DOHH2 (cell line): ENCODE results near the gene MOB2.

Experiments used
- EZH2phosphoT487 ChIP-seq: fragments of 200-600 bp; sonication (generic); IDR thresholded peaks from 2 replicates; pipeline ENCODE4 v1.6.1; 2017; ENCODE audit warnings: borderline replicate concordance, mild to moderate bottlenecking, antibody characterized with exemption, low read length, moderate library complexity, mixed read lengths
- TF ChIP-seq, protein P1 (sequence below): fragments of 200-600 bp; sonication (generic); IDR thresholded peaks from one replicate; pipeline ENCODE4 v1.5.1; 2014; ENCODE audit warnings: antibody characterized with exemption, mild to moderate bottlenecking, low read depth, low read length; ENCODE audit not compliant: poor library complexity, severe bottlenecking

DNA sequence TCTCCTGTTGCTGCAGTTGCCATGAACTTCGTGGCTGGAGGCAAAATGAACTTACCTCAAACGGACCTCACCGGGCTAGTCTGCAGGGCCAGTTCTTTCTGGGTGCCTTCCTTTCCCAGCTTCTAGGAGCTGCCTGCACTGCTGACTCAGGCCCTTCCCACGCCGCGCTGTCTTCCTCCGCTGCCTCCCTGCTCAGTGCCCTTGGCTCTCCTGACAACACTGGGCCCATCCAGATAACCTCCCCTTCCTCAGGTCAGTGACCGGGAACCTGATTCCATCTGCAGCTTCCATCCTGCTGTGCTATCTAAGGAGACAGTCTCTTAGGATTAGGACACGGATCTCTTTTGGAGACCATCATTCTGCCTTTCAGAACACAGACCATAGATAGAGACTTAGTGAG is 19.3 kb downstream of the MOB2 start:
- TF ChIP-seq, protein P1, sequence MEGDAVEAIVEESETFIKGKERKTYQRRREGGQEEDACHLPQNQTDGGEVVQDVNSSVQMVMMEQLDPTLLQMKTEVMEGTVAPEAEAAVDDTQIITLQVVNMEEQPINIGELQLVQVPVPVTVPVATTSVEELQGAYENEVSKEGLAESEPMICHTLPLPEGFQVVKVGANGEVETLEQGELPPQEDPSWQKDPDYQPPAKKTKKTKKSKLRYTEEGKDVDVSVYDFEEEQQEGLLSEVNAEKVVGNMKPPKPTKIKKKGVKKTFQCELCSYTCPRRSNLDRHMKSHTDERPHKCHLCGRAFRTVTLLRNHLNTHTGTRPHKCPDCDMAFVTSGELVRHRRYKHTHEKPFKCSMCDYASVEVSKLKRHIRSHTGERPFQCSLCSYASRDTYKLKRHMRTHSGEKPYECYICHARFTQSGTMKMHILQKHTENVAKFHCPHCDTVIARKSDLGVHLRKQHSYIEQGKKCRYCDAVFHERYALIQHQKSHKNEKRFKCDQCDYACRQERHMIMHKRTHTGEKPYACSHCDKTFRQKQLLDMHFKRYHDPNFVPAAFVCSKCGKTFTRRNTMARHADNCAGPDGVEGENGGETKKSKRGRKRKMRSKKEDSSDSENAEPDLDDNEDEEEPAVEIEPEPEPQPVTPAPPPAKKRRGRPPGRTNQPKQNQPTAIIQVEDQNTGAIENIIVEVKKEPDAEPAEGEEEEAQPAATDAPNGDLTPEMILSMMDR: no peak
- TF ChIP-seq EZH2phosphoT487: no peak
